ENCODE results near the gene MSI2. TPM values are rescaled to one million over a fixed set of nuclear protein-coding genes. Genes with fewer than 3 reads are reported as not detected.
A peak's percentile ranks its signal among the peaks of the same experiment; 100 is the strongest.

MSI2 gene
- total and polyA plus RNA-seq, 9 of the 15 experiments (the other 6 are each of a cell fraction or from before 2014, with no cell fraction given): 4.6 to 61.8 (median 42.4) TPM

DNA sequence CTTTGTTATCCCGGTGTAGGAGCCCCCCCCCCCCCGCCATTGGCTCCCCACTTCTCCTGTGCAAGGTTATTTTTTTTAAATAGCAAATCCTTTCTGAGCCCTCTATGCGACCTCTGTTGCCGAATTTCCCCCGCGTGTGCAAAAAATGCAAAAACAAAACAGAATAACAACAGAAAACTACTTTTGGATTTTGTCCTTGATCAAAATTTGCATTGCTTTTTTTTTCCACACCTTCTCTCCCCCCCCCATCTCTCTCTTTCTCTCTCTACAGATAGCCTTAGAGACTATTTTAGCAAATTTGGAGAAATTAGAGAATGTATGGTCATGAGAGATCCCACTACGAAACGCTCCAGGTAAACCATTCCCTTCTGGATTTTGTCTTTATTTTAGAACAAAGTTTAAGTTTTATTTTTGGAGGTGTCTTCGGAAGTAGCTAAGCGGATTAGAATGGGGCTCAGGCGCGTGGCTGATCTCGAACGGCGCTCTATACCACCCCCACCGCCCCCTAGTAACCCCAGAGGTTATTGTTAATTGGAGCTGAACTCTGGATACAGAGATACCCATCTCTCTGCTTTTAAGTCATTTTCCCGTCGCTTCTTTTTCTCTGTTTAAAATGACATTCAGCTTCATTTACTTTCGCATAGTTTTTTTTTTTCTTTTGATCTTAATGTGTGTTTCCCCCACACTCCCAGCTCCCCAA, 1.0 kb downstream of the MSI2 start:
- H3K79me2 ChIP-seq (ENCODE audit: control insufficient read depth, insufficient read depth, low read length): peaks cover 41% of the 10 kb centered on the region
- TSS peak; percentile 41 for BruUV-seq (replicated peaks)
- TF ChIP-seq, protein P1, sequence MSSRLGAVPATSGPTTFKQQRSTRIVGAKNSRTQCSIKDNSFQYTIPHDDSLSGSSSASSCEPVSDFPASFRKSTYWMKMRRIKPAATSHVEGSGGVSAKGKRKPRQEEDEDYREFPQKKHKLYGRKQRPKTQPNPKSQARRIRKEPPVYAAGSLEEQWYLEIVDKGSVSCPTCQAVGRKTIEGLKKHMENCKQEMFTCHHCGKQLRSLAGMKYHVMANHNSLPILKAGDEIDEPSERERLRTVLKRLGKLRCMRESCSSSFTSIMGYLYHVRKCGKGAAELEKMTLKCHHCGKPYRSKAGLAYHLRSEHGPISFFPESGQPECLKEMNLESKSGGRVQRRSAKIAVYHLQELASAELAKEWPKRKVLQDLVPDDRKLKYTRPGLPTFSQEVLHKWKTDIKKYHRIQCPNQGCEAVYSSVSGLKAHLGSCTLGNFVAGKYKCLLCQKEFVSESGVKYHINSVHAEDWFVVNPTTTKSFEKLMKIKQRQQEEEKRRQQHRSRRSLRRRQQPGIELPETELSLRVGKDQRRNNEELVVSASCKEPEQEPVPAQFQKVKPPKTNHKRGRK (tag; IDR thresholded peaks at IDR 0.05): peak; percentile 38
- TF ChIP-seq ZNF253 (CRISPR knock-in tag; conservative IDR thresholded peaks at IDR 0.05) (no peak), MAFK (IDR thresholded peaks at IDR 0.05; ENCODE audit: low read length) (no peak), NFIC (IDR thresholded peaks at IDR 0.05) (no peak), ZEB2 (IDR thresholded peaks at IDR 0.05) (no peak), SMARCB1 (IDR thresholded peaks at IDR 0.05; ENCODE audit: insufficient read length, low read depth) (no peak), LEF1 (IDR thresholded peaks at IDR 0.05) (0 out of 2 replicates have a peak, but pooled peaks have one; percentile 26), EGR1 (conservative IDR thresholded peaks at IDR 0.05) (peak; percentile 54), SNIP1 (IDR thresholded peaks at IDR 0.05; ENCODE audit: low read depth) (no peak), ZNF695 (CRISPR knock-in tag; IDR thresholded peaks at IDR 0.05) (no peak), L3MBTL2 (IDR thresholded peaks at IDR 0.05) (peak; percentile 66), ZNF79 (CRISPR knock-in tag; IDR thresholded peaks at IDR 0.05; ENCODE audit: low read depth) (no peak), RFX1 (IDR thresholded peaks at IDR 0.05) (no peak), GATAD2B (IDR thresholded peaks at IDR 0.05; ENCODE audit: borderline replicate concordance) (no peak), ZNF175 (CRISPR knock-in tag; IDR thresholded peaks at IDR 0.05; ENCODE audit: low read depth) (no peak), ZNF12 (CRISPR knock-in tag; IDR thresholded peaks at IDR 0.05) (no peak)
- TF ChIP-seq, protein P2, sequence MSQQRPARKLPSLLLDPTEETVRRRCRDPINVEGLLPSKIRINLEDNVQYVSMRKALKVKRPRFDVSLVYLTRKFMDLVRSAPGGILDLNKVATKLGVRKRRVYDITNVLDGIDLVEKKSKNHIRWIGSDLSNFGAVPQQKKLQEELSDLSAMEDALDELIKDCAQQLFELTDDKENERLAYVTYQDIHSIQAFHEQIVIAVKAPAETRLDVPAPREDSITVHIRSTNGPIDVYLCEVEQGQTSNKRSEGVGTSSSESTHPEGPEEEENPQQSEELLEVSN (IDR thresholded peaks at IDR 0.05; ENCODE audit: borderline replicate concordance in 1 of 2, extremely low read depth in 1 of 2, insufficient read depth in 1 of 2, insufficient read length in 1 of 2, low read depth in 1 of 2, low read length in 1 of 2, poor library complexity in 1 of 2, severe bottlenecking in 1 of 2): peak in 1 of 2 experiments; percentile 57

More for the DNA sequence above, 1.0 kb downstream of the MSI2 start:
- Histone ChIP-seq H3K9me1 (ENCODE audit: control insufficient read depth, insufficient read depth, low read length) (no peaks in the 10 kb centered on the region), H3K27ac (ENCODE audit: extremely low read depth, low read depth, low read length) (peak overlapping the region; percentile 79), H3K4me1 (replicated peaks in 1 of 2; ENCODE audit: control insufficient read depth in 2 of 2, insufficient read depth in 2 of 2, low read length in 2 of 2) (peaks cover 10 to 13% of the 10 kb centered on the region in 2 experiments; a peak in 4 of 5 replicates), H3K9ac (ENCODE audit: insufficient read depth in 1 of 2, low read depth in 2 of 2, low read length in 2 of 2) (peak overlapping the region; percentile 79 to 93; a peak in 3 of 4 replicates), H3K4me3 (peak overlapping the region; percentile 78), H3K27me3 (ENCODE audit: control insufficient read depth in 2 of 2, insufficient read depth in 2 of 2, low read length in 2 of 2) (no peaks in the 10 kb centered on the region), H3K36me3 (ENCODE audit: control insufficient read depth, insufficient read depth, low read length) (peaks cover 34% of the 10 kb centered on the region), H3K4me2 (ENCODE audit: insufficient read depth, low read length) (peak overlapping the region; percentile 91), H3K9me3 (replicated peaks; ENCODE audit: control insufficient read depth, insufficient read depth, low read depth, low read length) (no peaks in the 10 kb centered on the region), H4K20me1 (replicated peaks; ENCODE audit: control insufficient read depth, insufficient read depth, low read length) (no peaks in the 10 kb centered on the region), H2AFZ (ENCODE audit: low read depth, low read length) (peak overlapping the region; percentile 60)
- ChIA-PET CTCF (ENCODE audit: low intra/inter-chr PET ratio) (no interaction called here), POLR2A (interaction anchor here (0.6 to 6.4 kb wide), 7 partner anchors 9 to 223 kb away, joined by 3 to 35 read pairs (median 3); no protein-coding TSS in a partner anchor)
- in situ Hi-C loops (cut with MboI): no loop called here
- 0% methylated on average over 16 of the region's 19 CpGs for WGBS (ENCODE audit: insufficient coverage, low coverage, missing lambda C conversion rate)
- DNase-seq (ENCODE audit: extremely low read depth in 1 of 4, low spot score in 3 of 4) (peak in 3 of 4 experiments; percentile 30 to 67 (median 38)), FAIRE-seq (peak; percentile 70), ATAC-seq (peak; percentile 60)
- intact Hi-C loops (cut with micrococcal nuclease): loop anchor here (2.0 kb wide), 1 partner anchor 121 kb away; no protein-coding TSS in a partner anchor

Measured in K562 (cell line).